ENCODE measurements around the gene NARS2.

The NARS2 gene

DNA sequence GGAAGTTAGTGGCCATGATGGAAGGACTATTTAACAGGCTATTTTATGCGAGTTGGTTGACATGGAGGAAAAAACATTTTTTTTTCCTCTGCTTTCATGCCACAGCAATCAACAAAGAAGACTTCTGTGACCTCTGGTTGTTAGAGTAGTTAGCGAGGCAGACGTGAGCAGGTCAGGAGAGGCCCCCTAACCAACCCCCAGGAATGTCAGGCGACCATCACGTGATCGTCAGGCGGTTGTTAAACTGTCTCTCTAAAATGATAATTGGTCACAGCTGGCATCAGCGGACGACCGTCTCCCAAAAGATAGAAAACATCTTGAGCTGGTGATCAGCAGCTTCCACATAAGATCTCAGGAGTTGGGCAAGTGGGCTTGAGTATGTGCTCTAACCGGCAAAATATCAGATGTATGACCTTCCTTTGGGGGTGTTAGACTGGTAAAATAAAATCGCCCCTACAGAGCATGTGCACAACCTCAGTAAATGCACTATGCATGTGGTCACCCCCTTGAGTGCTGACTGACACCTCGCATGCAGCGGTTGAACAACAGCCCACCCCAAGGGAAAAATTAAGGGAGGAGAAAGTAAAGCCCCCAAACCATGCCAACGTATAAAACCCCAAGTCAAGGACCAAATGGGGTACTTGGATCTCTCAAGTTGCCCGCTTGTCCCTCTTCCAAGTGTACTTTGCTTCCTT is 20.9 kb upstream of the NARS2 start:
- Mint-ChIP-seq H3K4me1 (peaks cover 32% of the 10 kb centered on the region), H3K36me3 (ENCODE audit: low read depth) (no peaks in the 10 kb centered on the region), H3K4me3 (no peak overlapping the region), H3K27ac (peak overlapping the region; percentile 46), H3K27me3 (ENCODE audit: low read depth, poor library complexity) (no peaks in the 10 kb centered on the region), H3K9me3 (peaks cover 12% of the 10 kb centered on the region)
- no peak for TF ChIP-seq CTCF (IDR thresholded peaks at IDR 0.05)
- peak; percentile 32 for DNase-seq

GRCh38 chr11:78594814-78595213 is 20.1 kb upstream of the NARS2 start:
- no peaks in the 10 kb centered on the region for H3K36me3 Mint-ChIP-seq (ENCODE audit: low read depth)
- DNase-seq: no peak
- H3K9me3 Mint-ChIP-seq: peaks cover 12% of the 10 kb centered on the region
- no peak overlapping the region for H3K4me3 Mint-ChIP-seq
- no peak for TF ChIP-seq CTCF (IDR thresholded peaks at IDR 0.05)
- no peaks in the 10 kb centered on the region for H3K27me3 Mint-ChIP-seq (ENCODE audit: low read depth, poor library complexity)
- H3K27ac Mint-ChIP-seq: no peak overlapping the region
- peaks cover 32% of the 10 kb centered on the region for H3K4me1 Mint-ChIP-seq

DNA sequence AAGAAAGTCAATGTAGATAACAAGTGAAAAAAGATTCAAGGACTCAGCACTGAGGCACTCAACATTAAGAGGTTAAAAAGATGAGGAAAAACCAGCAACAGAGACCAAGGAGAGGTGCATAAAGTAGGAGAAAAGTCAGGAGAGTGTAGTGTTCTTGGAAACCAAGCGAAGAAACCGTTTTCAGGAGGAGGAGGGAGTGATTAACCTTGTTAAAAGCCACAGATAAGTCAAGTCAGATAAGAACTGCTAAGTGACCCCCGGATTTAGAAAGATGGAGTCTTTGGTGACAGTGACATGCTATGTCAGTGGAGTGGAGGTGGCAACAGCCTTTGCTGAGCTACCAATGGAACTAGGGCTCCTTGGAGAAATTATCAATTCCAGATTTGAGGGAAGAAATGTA is 13.9 kb upstream of the NARS2 start:
- Mint-ChIP-seq H3K4me3 (no peak overlapping the region), H3K4me1 (peaks cover under 1% of the 10 kb centered on the region), H3K36me3 (ENCODE audit: low read depth) (peaks cover 13% of the 10 kb centered on the region), H3K27me3 (ENCODE audit: low read depth, poor library complexity) (peaks cover 2% of the 10 kb centered on the region), H3K9me3 (peaks cover 28% of the 10 kb centered on the region), H3K27ac (no peak overlapping the region)
- no peak for DNase-seq
- TF ChIP-seq CTCF (IDR thresholded peaks at IDR 0.05): no peak

DNA sequence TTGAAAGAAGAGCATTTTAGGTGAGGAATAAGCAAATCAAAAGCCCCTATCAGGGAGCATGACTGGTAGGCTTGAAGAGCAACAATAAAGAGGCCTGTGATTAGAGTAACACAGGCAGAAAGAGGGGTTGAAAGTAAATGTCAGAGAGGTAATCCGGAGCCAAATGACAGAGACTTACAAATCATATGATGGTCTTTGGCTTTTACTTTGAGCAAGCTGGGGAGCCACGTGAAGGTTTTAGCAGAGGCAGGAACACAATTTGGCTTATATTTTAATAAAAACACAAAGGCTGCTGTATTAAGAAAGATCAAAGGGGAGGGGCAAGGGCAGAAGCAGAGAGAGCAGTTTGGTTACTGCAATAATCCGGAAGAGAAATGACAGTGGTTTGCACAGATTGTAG is 12.8 kb upstream of the NARS2 start:
- no peak for DNase-seq
- no peaks in the 10 kb centered on the region for H3K4me1 Mint-ChIP-seq
- H3K27me3 Mint-ChIP-seq (ENCODE audit: low read depth, poor library complexity): peaks cover 2% of the 10 kb centered on the region
- no peak overlapping the region for H3K4me3 Mint-ChIP-seq
- peaks cover 34% of the 10 kb centered on the region for H3K9me3 Mint-ChIP-seq
- H3K36me3 Mint-ChIP-seq (ENCODE audit: low read depth): peaks cover 13% of the 10 kb centered on the region
- no peak for TF ChIP-seq CTCF (IDR thresholded peaks at IDR 0.05)
- H3K27ac Mint-ChIP-seq: no peak overlapping the region

DNA sequence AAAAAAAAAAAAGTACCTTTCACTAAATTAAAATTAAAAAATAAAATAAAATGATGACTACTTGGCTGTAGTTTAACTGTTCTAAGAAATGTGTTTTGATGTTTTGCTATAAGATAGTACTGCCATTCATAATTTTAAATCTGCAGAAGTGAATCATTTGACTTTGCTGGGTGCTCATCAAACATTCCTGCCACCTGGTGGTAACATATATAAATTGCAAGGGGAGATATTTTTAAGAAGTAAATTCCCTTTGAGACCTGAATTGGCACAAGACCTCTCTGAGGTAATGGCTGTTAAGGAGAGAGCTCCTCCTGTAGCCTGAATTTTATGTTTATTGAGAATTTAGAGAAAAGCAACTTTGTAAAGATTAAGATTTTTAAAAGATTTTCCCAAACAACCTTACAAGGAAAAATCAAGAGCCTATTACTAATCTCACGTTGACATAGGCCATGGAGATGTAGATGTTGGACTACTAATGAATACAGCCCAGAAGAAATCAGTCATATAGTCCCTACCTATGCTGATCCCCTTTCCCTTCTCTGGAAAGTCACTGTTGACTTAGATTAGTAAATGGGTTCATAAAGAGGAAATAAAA is 11.9 kb upstream of the NARS2 start:
- H3K4me3 Mint-ChIP-seq: no peak overlapping the region
- peak; percentile 52 for TF ChIP-seq CTCF (IDR thresholded peaks at IDR 0.05)
- DNase-seq: no peak
- H3K9me3 Mint-ChIP-seq: peaks cover 39% of the 10 kb centered on the region
- peaks cover 13% of the 10 kb centered on the region for H3K36me3 Mint-ChIP-seq (ENCODE audit: low read depth)
- no peaks in the 10 kb centered on the region for H3K4me1 Mint-ChIP-seq
- no peak overlapping the region for H3K27ac Mint-ChIP-seq
- peaks cover 2% of the 10 kb centered on the region for H3K27me3 Mint-ChIP-seq (ENCODE audit: low read depth, poor library complexity)

DNA sequence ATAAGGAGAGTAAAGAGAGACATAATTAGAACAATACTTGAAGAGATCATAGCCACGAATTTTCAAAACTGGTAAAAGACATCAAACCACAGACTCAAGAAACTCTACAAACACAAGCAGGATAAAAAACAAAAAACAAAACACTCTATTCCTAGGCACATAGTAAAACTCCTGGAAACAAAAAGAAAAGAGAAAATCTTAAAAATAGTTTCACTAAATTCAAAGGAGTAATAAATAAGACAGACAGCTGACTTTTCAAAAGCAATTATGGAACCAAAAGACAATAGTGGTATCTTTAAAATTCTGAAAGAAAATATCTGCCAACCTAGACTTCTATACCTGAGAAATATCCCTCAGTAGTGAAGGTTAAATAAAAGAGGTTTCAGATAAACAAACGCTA is 9.2 kb upstream of the NARS2 start:
- no peaks in the 10 kb centered on the region for H3K4me1 Mint-ChIP-seq
- peaks cover 13% of the 10 kb centered on the region for H3K36me3 Mint-ChIP-seq (ENCODE audit: low read depth)
- peaks cover 2% of the 10 kb centered on the region for H3K27me3 Mint-ChIP-seq (ENCODE audit: low read depth, poor library complexity)
- DNase-seq: no peak
- no peak overlapping the region for H3K27ac Mint-ChIP-seq
- H3K4me3 Mint-ChIP-seq: no peak overlapping the region
- no peak for TF ChIP-seq CTCF (IDR thresholded peaks at IDR 0.05)
- H3K9me3 Mint-ChIP-seq: peaks cover 45% of the 10 kb centered on the region

Measured in nephron progenitor cell (in vitro differentiated cells).